ENCODE data around the gene HTRA3. TPM values are rescaled to one million over a fixed set of nuclear protein-coding genes. Genes with fewer than 3 reads are reported as not detected.

Gene HTRA3
- total and polyA plus RNA-seq, 8 donors, result 0.56 to 15.6 (median 2.7) TPM

- DNase-seq, result no peak
- TF ChIP-seq CTCF (IDR thresholded peaks at IDR 0.05), result no peak
- H3K27ac ChIP-seq, result no peak overlapping the region
- no peaks in the 10 kb centered on the region for H3K27me3 ChIP-seq
- no peaks in the 10 kb centered on the region for H3K4me1 ChIP-seq
- FAIRE-seq, result no peak
- H3K36me3 ChIP-seq, result no peaks in the 10 kb centered on the region
- H3K9me3 ChIP-seq, result no peaks in the 10 kb centered on the region
- WGBS, 2 donors, result 79 to 83% methylated on average over 34 of the region's 34 CpGs
- H3K4me3 ChIP-seq, result no peak overlapping the region
- no peak for ATAC-seq
- intact Hi-C loops (cut with DNase I), result no loop called here
Observed at GRCh38 chr4:8345053-8345945, 75.7 kb downstream of the HTRA3 start.

DNA sequence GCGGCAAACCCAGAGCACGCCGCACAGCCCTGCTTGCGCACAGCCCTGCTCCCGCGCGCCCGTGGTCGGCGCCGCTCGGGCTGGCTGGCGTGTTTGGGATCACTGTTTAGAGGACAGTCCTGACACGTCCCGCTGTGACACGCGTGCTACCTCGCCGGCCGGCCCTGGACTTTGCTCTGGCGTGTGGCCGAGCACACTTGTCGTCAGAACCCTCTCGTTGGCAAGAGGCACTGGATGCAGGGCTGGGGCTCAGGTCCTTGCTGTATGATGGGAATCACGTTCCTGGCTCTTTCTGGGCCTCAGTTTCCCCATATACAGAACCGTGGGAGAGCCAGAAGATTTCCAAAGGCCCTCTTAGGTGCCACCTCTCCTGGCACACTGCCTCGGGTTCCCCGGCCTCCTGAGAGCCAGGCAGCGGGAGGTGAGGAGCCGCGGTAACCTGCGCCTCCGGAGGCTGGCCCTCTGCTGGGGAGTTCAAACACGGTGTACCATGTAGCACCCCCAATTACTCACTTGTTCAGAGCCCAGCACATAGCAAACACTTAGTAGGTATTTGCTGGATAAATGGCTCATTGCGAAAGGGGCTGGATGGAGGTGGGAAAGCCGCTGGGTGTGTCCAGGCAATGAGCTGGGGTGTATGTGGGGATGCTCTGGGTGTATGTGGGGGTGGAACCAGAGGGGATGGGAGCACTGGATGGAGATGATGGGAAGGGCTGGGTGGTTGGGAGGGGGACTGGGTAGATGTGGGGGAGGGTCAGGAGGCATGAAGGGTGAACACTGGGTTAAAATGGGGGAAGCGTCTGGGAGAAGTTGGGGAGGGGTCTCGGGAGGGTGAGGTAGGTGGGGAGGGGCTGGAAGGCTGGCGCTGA is 76.6 kb downstream of the HTRA3 start:
- Histone ChIP-seq H3K27ac (no peak overlapping the region), H3K27me3 (no peaks in the 10 kb centered on the region), H3K4me3 (no peak overlapping the region), H3K9me3 (no peaks in the 10 kb centered on the region), H3K36me3 (no peaks in the 10 kb centered on the region), H3K4me1 (no peaks in the 10 kb centered on the region)
- FAIRE-seq (no peak), DNase-seq (peak in 1 of 6 donors; percentile 40), ATAC-seq (no peak)
- WGBS, 2 donors, result 70 to 74% methylated on average over 39 of the region's 39 CpGs
- intact Hi-C loops (cut with DNase I), result no loop called here
- TF ChIP-seq CTCF (IDR thresholded peaks at IDR 0.05), result no peak

GRCh38 chr4:8346838-8347605 is 77.5 kb downstream of the HTRA3 start:
- Histone ChIP-seq H3K36me3 (no peaks in the 10 kb centered on the region), H3K9me3 (no peaks in the 10 kb centered on the region), H3K4me1 (no peaks in the 10 kb centered on the region), H3K27ac (no peak overlapping the region), H3K4me3 (no peak overlapping the region), H3K27me3 (no peaks in the 10 kb centered on the region)
- DNase-seq (peak in 1 of 6 donors; percentile 52), FAIRE-seq (no peak), ATAC-seq (no peak)
- WGBS, 2 donors, result 28 to 30% methylated on average over 16 of the region's 16 CpGs
- intact Hi-C loops (cut with DNase I), result no loop called here
- TF ChIP-seq CTCF (IDR thresholded peaks at IDR 0.05), result no peak

DNA sequence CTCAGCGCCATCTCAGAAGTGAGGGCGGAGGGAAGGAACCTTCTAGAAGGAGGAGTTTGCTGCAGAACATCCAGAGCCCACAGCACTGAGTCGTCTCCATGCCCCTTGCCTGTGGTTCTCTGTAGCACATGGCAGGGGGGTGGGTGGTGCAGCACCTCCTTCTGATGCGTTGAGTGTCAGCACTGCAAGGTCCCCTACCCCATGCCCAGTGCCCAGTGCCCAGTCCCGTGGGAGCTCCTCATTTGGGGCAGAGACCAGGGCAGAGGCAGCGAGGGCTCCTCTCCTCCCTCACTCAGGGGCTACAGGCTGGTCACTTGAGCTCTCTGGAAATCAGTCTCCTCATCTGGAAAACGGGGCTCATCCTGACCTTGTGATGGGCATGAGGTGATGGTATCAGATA is 78.1 kb downstream of the HTRA3 start:
- FAIRE-seq (no peak), ATAC-seq (no peak), DNase-seq (peak in 1 of 6 donors; percentile 43)
- no peaks in the 10 kb centered on the region for H3K9me3 ChIP-seq
- WGBS, 2 donors, result 68 to 73% methylated on average over 7 of the region's 7 CpGs
- no peak overlapping the region for H3K4me3 ChIP-seq
- no peaks in the 10 kb centered on the region for H3K36me3 ChIP-seq
- no peaks in the 10 kb centered on the region for H3K27me3 ChIP-seq
- H3K27ac ChIP-seq, result no peak overlapping the region
- no peaks in the 10 kb centered on the region for H3K4me1 ChIP-seq
- TF ChIP-seq CTCF (IDR thresholded peaks at IDR 0.05), result no peak
- intact Hi-C loops (cut with DNase I), result no loop called here
